VCaP (cell line): ENCODE measurements around the gene SRA1.
"Not testable (repeated sequence)": the region's sequence is repeated elsewhere in the genome, so short reads cannot be mapped to it uniquely, and the experiment has no call there.

Experiments
- H3K27ac ChIP-seq: fragments of 450-650 bp; 2 replicates; pipeline ENCODE4 v1.5.1; 2017
- CTCF ChIP-seq: fragments of 450-650 bp; conservative IDR thresholded peaks from 2 replicates; pipeline ENCODE4 v1.5.1; 2017; ENCODE audit warnings: mild to moderate bottlenecking, moderate library complexity

SRA1 gene

GRCh38 chr5:140596321-140596741 lies 39.1 kb upstream of the SRA1 start:
- no peak for TF ChIP-seq CTCF
- H3K27ac ChIP-seq: no peak overlapping the region

DNA sequence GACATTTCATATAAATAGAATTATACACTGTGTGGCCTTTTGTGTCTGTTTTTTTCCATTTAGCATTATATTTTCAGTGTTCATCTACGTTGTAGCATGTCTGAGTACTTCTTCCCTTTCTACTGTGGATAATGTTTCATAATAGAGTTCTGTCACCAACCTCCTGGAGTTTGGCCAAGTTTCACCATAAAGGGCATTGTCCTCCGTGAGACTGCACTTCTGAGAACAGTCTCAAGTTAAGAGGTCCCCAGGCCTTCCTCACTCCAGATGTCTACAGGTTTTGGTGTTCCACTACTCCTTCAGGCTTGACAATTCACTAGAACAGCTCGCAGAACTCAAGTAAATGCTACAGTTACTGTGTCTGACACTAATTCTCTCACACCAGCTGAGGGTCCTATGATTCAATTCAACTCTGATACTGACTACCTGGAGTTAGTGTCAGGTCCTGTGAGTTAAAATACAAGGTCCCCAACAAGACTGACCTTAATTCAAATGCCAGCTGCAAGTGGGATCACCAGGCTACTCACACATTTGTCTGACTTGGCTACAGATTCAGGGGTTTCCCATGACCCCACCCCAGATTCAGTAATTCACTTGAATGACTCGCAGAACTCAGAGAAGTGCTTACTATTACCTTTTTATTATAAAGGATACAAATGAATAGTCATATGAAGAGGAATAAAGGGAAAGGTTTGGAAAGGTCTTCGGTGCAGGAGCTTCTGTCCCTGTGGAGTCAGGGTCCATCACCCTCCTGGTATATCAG lies 38.4 kb upstream of the SRA1 start:
- H3K27ac ChIP-seq: no peak overlapping the region
- TF ChIP-seq CTCF: no peak

GRCh38 chr5:140594169-140594568 lies 36.9 kb upstream of the SRA1 start:
- TF ChIP-seq CTCF: no peak
- no peak overlapping the region for H3K27ac ChIP-seq

- not testable (repeated sequence) for H3K27ac ChIP-seq
Observed at GRCh38 chr5:140593070-140593469, 35.8 kb upstream of the SRA1 start.

DNA sequence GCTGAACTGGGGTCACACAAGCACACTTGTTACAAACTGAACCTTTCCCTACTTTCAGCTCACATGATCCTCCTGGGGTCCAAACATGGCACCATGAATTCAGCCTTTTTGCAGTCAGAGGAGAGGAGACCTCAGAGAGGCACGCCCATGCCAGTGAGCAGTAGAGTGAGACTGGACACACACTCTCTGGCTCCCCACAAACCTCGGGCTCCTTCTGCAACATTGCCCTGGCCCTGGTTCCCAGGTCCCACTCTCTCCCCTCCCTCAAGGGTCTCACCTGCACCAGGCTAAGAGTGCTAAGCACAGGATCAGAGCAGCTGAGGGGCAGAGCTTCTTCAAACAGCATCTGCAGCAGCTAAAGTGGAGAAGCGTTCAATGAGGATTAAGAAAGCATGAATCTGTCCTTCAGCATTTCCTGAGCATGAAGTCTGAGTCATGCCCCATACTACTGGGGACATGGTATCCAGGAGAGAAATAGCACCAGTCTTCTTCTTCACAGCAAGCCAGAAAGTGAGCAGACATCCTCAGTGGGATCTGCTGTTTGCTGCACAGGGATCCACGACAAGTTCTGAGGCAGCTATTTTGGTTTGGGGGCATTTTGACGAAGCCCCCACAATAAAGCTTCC lies 34.6 kb upstream of the SRA1 start:
- H3K27ac ChIP-seq: no peak overlapping the region
- no peak for TF ChIP-seq CTCF

- H3K27ac ChIP-seq: no peak overlapping the region
- TF ChIP-seq CTCF: no peak
Observed at GRCh38 chr5:140590861-140591260, 33.6 kb upstream of the SRA1 start.

GRCh38 chr5:140588311-140589070 lies 31.2 kb upstream of the SRA1 start:
- no peak overlapping the region for H3K27ac ChIP-seq
- no peak for TF ChIP-seq CTCF

DNA sequence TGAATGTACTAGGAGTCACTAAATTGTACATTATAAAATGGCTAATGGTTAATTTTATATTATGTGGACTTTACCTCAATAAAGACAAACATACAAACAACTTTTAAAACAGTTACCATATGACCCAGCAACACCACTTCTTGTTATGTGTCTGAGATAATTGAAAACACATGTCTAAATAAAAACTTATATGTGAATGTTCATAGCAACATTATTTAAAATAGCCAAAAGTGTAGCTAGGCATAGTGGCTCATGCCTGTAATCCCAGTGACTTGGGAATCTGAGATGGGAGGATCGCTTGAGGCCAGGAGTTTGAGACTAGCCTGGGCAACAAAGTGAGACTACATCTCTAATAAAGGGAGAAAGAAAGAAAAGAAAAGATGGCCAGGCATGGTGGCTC lies 30.2 kb upstream of the SRA1 start:
- TF ChIP-seq CTCF: no peak
- H3K27ac ChIP-seq: no peak overlapping the region

GRCh38 chr5:140579188-140579747 lies 22.0 kb upstream of the SRA1 start:
- H3K27ac ChIP-seq: not testable (repeated sequence)
